Activated CD8-positive, alpha-beta T cell treated with anti-CD3 and anti-CD28 coated beads, Interleukin-2, amount 10 ng/mL, durations not matched to agents 7 days and 5 days (primary cell): ENCODE data around the gene TRIM46. TPM values are rescaled to one million over a fixed set of nuclear protein-coding genes. Genes with fewer than 3 reads are reported as not detected.
A peak's percentile ranks its signal among the peaks of the same experiment; 100 is the strongest.

ENCODE experiments used
- ATAC-seq: fragments of 150-1000 bp; cut with Tn5 transposase; one replicate; pipeline ENCODE4 v1.10.0; 2021; ENCODE audit warnings: moderate library complexity
- CTCF ChIA-PET: fragments of 350-600 bp; sonication (Branson Sonifier 250); formaldehyde crosslinking; loops from one replicate; lab custom pipeline; 2021; ENCODE audit warnings: antibody characterized with exemption; lab: Charles Lee
- POLR2A ChIA-PET: fragments of 350-600 bp; sonication (Branson Sonifier 250); formaldehyde crosslinking; loops from one replicate; lab custom pipeline; 2021; ENCODE audit warnings: antibody characterized with exemption; lab: Charles Lee
- DNase-seq: peaks from one replicate; pipeline ENCODE4 v3.0.0-alpha.2; 2020
- H3K27ac Mint-ChIP-seq: one replicate; pipeline ENCODE4 v1.8.0; 2021; ENCODE audit warnings: mild to moderate bottlenecking, mixed read lengths
- H3K27me3 Mint-ChIP-seq: one replicate; pipeline ENCODE4 v1.8.0; 2021; ENCODE audit warnings: low read depth, mixed read lengths
- H3K36me3 Mint-ChIP-seq: one replicate; pipeline ENCODE4 v1.8.0; 2021; ENCODE audit warnings: low read depth, mixed read lengths
- H3K4me1 Mint-ChIP-seq: one replicate; pipeline ENCODE4 v1.8.0; 2021; ENCODE audit warnings: low read depth, mixed read lengths
- H3K4me3 Mint-ChIP-seq: one replicate; pipeline ENCODE4 v1.8.0; 2021; ENCODE audit warnings: mild to moderate bottlenecking, mixed read lengths
- H3K9me3 Mint-ChIP-seq: one replicate; pipeline ENCODE4 v1.8.0; 2022; ENCODE audit warnings: mixed read lengths; ENCODE audit not compliant: insufficient read depth
- total RNA-seq, 2 experiments: library from RNA; stranded (reverse); gene quantifications; one replicate each; pipeline ENCODE4 v1.2.3, GENCODE V29; 2021

The TRIM46 gene
- total RNA-seq, 2 experiments from 2014 or later = 14.6 TPM

- Mint-ChIP-seq H3K4me1 (peaks cover 30% of the 10 kb centered on the region), H3K9me3 (no peaks in the 10 kb centered on the region), H3K4me3 (no peak overlapping the region), H3K36me3 (no peaks in the 10 kb centered on the region), H3K27ac (no peak overlapping the region), H3K27me3 (peaks cover 43% of the 10 kb centered on the region)
- no peak for ATAC-seq
- CTCF ChIA-PET = interaction anchor here (0.9 to 3.5 kb wide), 7 partner anchors 13 to 78 kb away, joined by 3 to 14 read pairs (median 9); partner anchors contain the start of gene KRTCAP2
- POLR2A ChIA-PET = interaction anchor here (1.0 to 1.2 kb wide), 3 partner anchors 21 to 153 kb away, joined by 3 to 4 read pairs (median 3); partner anchors contain the start of gene KRTCAP2
- DNase-seq = no peak
Measured at GRCh38 chr1:155128755-155129473, 44.7 kb upstream of the TRIM46 start.

- no peak overlapping the region for H3K4me3 Mint-ChIP-seq
- no peak for ATAC-seq
- peaks cover 40% of the 10 kb centered on the region for H3K4me1 Mint-ChIP-seq
- POLR2A ChIA-PET = interaction anchor here (0.6 kb wide), 1 partner anchor 194 kb away, joined by 3 read pairs; the partner anchor contains the start of gene PMVK
- no peaks in the 10 kb centered on the region for H3K9me3 Mint-ChIP-seq
- CTCF ChIA-PET = interaction anchor here (0.9 to 3.5 kb wide), 6 partner anchors 38 to 79 kb away, joined by 3 to 14 read pairs (median 6); partner anchors contain the start of genes ADAM15 and KRTCAP2
- H3K27ac Mint-ChIP-seq = peak overlapping the region; percentile 3
- peaks cover 33% of the 10 kb centered on the region for H3K27me3 Mint-ChIP-seq
- DNase-seq = no peak
- H3K36me3 Mint-ChIP-seq = no peaks in the 10 kb centered on the region
Measured at GRCh38 chr1:155130272-155131006, 43.2 kb upstream of the TRIM46 start.

GRCh38 chr1:155131285-155131684 lies 42.4 kb upstream of the TRIM46 start:
- ATAC-seq (no peak), DNase-seq (no peak)
- POLR2A ChIA-PET = no interaction called here
- Mint-ChIP-seq H3K36me3 (no peaks in the 10 kb centered on the region), H3K9me3 (no peaks in the 10 kb centered on the region), H3K4me1 (peaks cover 45% of the 10 kb centered on the region), H3K27ac (no peak overlapping the region), H3K4me3 (no peak overlapping the region), H3K27me3 (peaks cover 28% of the 10 kb centered on the region)
- CTCF ChIA-PET = interaction anchor here (0.9 to 3.2 kb wide), 5 partner anchors 37 to 80 kb away, joined by 3 to 13 read pairs (median 6); partner anchors contain the start of genes ADAM15 and KRTCAP2

GRCh38 chr1:155131856-155132255 lies 41.8 kb upstream of the TRIM46 start:
- H3K9me3 Mint-ChIP-seq = no peaks in the 10 kb centered on the region
- DNase-seq (no peak), ATAC-seq (no peak)
- ChIA-PET CTCF (interaction anchor here (1.1 to 1.6 kb wide), 2 partner anchors 40 to 47 kb away, joined by 3 to 6 read pairs; no protein-coding TSS in a partner anchor), POLR2A (no interaction called here)
- no peak overlapping the region for H3K4me3 Mint-ChIP-seq
- no peaks in the 10 kb centered on the region for H3K36me3 Mint-ChIP-seq
- peak overlapping the region; percentile 23 for H3K27ac Mint-ChIP-seq
- H3K4me1 Mint-ChIP-seq = peaks cover 45% of the 10 kb centered on the region
- H3K27me3 Mint-ChIP-seq = peaks cover 24% of the 10 kb centered on the region

- POLR2A ChIA-PET = interaction anchor here (1.1 kb wide), 1 partner anchor 45 kb away, joined by 3 read pairs; no protein-coding TSS in a partner anchor
- H3K4me3 Mint-ChIP-seq = no peak overlapping the region
- peaks cover 45% of the 10 kb centered on the region for H3K4me1 Mint-ChIP-seq
Measured at GRCh38 chr1:155133799-155134281, 39.8 kb upstream of the TRIM46 start.

GRCh38 chr1:155134322-155134721 lies 39.3 kb upstream of the TRIM46 start:
- no peaks in the 10 kb centered on the region for H3K9me3 Mint-ChIP-seq
- ChIA-PET POLR2A (interaction anchor here (1.0 to 1.1 kb wide), 2 partner anchors 9 to 30 kb away, joined by 3 read pairs; no protein-coding TSS in a partner anchor), CTCF (interaction anchor here (1.4 to 5.7 kb wide), 6 partner anchors 33 to 116 kb away, joined by 3 to 41 read pairs (median 18); partner anchors contain the start of gene KRTCAP2)
- DNase-seq = no peak
- ATAC-seq = no peak
- peaks cover 43% of the 10 kb centered on the region for H3K4me1 Mint-ChIP-seq
- no peak overlapping the region for H3K27ac Mint-ChIP-seq
- H3K4me3 Mint-ChIP-seq = peak overlapping the region; percentile 98
- peaks cover 3% of the 10 kb centered on the region for H3K27me3 Mint-ChIP-seq
- peaks cover 17% of the 10 kb centered on the region for H3K36me3 Mint-ChIP-seq

More at GRCh38 chr1:155133799-155134281, 39.8 kb upstream of the TRIM46 start:
- ATAC-seq (no peak), DNase-seq (no peak)
- CTCF ChIA-PET = interaction anchor here (2.3 to 5.7 kb wide), 4 partner anchors 33 to 48 kb away, joined by 9 to 41 read pairs (median 27); partner anchors contain the start of gene KRTCAP2
- Mint-ChIP-seq H3K27ac (no peak overlapping the region), H3K27me3 (peaks cover 5% of the 10 kb centered on the region), H3K36me3 (peaks cover 15% of the 10 kb centered on the region), H3K9me3 (no peaks in the 10 kb centered on the region)

- DNase-seq (peak; percentile 36), ATAC-seq (no peak)
- Mint-ChIP-seq H3K4me1 (peaks cover 43% of the 10 kb centered on the region), H3K9me3 (no peaks in the 10 kb centered on the region), H3K36me3 (peaks cover 22% of the 10 kb centered on the region), H3K27me3 (no peaks in the 10 kb centered on the region), H3K4me3 (peak overlapping the region; percentile 98), H3K27ac (peak overlapping the region; percentile 99)
- CTCF ChIA-PET = interaction anchor here (1.0 to 5.7 kb wide), 7 partner anchors 32 to 117 kb away, joined by 3 to 41 read pairs (median 17); partner anchors contain the start of gene KRTCAP2
- POLR2A ChIA-PET = interaction anchor here (0.5 to 1.4 kb wide), 9 partner anchors 9 to 365 kb away, joined by 3 to 9 read pairs (median 3); partner anchors contain the start of gene CKS1B
Measured at GRCh38 chr1:155134880-155135414, 38.7 kb upstream of the TRIM46 start.

GRCh38 chr1:155135415-155136028 lies 38.1 kb upstream of the TRIM46 start, which contains the start of gene SLC50A1:
Gene SLC50A1 (plus strand): TSS chr1:155135852. CDS start chr1:155135912, 60 bp downstream.
- peaks cover 24% of the 10 kb centered on the region for H3K36me3 Mint-ChIP-seq
- H3K4me1 Mint-ChIP-seq = peaks cover 47% of the 10 kb centered on the region
- peak within 1 kb of the TSS; percentile 99 for H3K27ac Mint-ChIP-seq
- H3K9me3 Mint-ChIP-seq = no peaks in the 10 kb centered on the region
- H3K27me3 Mint-ChIP-seq = no peaks in the 10 kb centered on the region
- peak; percentile 84 for ATAC-seq
- ChIA-PET POLR2A (interaction anchor here (0.5 to 1.4 kb wide), 9 partner anchors 10 to 364 kb away, joined by 3 to 9 read pairs (median 3); partner anchors contain the start of gene CKS1B), CTCF (interaction anchor here (1.0 to 5.7 kb wide), 7 partner anchors 32 to 117 kb away, joined by 3 to 41 read pairs (median 17); partner anchors contain the start of gene KRTCAP2)
- peak within 1 kb of the TSS; percentile 98 for H3K4me3 Mint-ChIP-seq
- peak; percentile 95 for DNase-seq

- Mint-ChIP-seq H3K36me3 (peaks cover 24% of the 10 kb centered on the region), H3K4me1 (peaks cover 49% of the 10 kb centered on the region), H3K9me3 (no peaks in the 10 kb centered on the region), H3K4me3 (peak overlapping the region; percentile 98), H3K27me3 (no peaks in the 10 kb centered on the region), H3K27ac (peak overlapping the region; percentile 99)
- DNase-seq = peak; percentile 44
- peak; percentile 5 for ATAC-seq
- ChIA-PET CTCF (interaction anchor here (0.9 to 5.7 kb wide), 9 partner anchors 10 to 72 kb away, joined by 3 to 41 read pairs (median 5); partner anchors contain the start of gene KRTCAP2), POLR2A (interaction anchor here (0.8 to 1.0 kb wide), 3 partner anchors 20 to 36 kb away, joined by 3 to 5 read pairs (median 3); partner anchors contain the start of genes KRTCAP2 and TRIM46)
Measured at GRCh38 chr1:155136748-155137147, 36.9 kb upstream of the TRIM46 start.
